ENCODE data around the gene ITGB2. TPM values are rescaled to one million over a fixed set of nuclear protein-coding genes. Genes with fewer than 3 reads are reported as not detected.
A peak's percentile ranks its signal among the peaks of the same experiment; 100 is the strongest.

The ITGB2 gene
- polyA plus RNA-seq, 2 donors: 7.3 to 10.0 TPM

DNA sequence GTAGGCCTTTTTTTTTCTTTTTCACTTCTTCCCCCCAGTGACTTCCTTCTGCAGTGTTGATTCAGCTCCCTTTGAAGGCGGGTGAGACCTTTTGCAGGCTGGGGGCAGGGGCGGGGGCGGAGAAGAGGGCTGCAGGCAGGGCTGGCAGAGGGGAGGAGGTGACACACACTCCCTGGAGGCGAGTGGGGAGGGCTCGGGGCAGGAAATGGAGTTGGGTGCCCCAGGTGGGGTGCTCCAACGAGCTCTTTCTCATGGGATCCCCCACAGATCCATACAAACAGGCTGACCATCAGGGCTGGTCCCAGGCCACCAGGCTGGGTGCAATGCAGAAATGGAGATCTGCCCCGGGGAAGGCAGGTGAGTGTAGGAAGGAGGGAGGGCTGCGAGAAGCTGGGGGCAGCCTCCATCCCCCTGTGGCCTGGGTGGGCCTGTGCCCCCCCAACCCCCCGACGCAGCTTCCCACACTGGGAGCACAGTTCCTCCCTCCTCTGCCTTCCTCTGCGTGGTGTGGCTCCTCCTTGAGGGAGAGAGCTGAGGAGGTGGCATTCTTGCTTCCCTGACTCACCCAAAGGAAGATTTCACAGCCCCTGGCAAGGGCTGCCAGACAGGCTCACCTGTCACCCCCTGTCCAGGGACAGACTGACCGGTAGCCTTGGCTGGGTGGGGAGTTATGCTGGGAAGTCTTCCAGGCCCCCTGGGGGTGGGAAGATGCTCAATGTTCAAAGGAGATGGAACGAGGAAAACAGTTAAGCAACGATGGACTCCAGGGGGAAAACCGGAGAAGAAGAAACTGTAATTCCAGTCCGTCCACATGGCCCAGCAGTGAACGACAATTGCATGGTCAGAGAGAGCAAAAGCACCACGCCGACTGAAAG, 7.1 kb upstream of the ITGB2 start:
- Histone ChIP-seq H3K27ac (ENCODE audit: low read depth in 2 of 2, low read length in 1 of 2) (peak overlapping the region; percentile 18 to 53), H3K36me3 (ENCODE audit: control insufficient read depth in 2 of 2, insufficient read depth in 2 of 2, low read length in 1 of 2) (no peaks in the 10 kb centered on the region), H3K4me3 (ENCODE audit: low read depth in 1 of 2, low read length in 2 of 2) (peak overlapping the region in 1 of 2 donors; percentile 11), H3K4me1 (ENCODE audit: control insufficient read depth in 2 of 2, insufficient read depth in 2 of 2, low read length in 1 of 2) (peaks cover 9 to 12% of the 10 kb centered on the region in 2 donors), H3K27me3 (ENCODE audit: control insufficient read depth in 1 of 2, insufficient read depth in 2 of 2, low read length in 2 of 2) (peaks cover 3 to 11% of the 10 kb centered on the region in 2 donors), H3K9me3 (ENCODE audit: control insufficient read depth in 2 of 2, insufficient read depth in 1 of 2, low read depth in 1 of 2, low read length in 1 of 2) (no peaks in the 10 kb centered on the region)
- 12 to 14% methylated on average over 18 to 19 of the region's 19 CpGs for WGBS, 2 donors

- no peaks in the 10 kb centered on the region for H3K36me3 ChIP-seq (ENCODE audit: control insufficient read depth in 2 of 2, insufficient read depth in 2 of 2, low read length in 1 of 2)
- H3K9me3 ChIP-seq (ENCODE audit: control insufficient read depth in 2 of 2, insufficient read depth in 1 of 2, low read depth in 1 of 2, low read length in 1 of 2): no peaks in the 10 kb centered on the region
- peaks cover 3 to 11% of the 10 kb centered on the region in 2 donors for H3K27me3 ChIP-seq (ENCODE audit: control insufficient read depth in 1 of 2, insufficient read depth in 2 of 2, low read length in 2 of 2)
- H3K4me3 ChIP-seq (ENCODE audit: low read depth in 1 of 2, low read length in 2 of 2): no peak overlapping the region
- WGBS, 2 donors: 13 to 16% methylated on average over 4 of the region's 4 CpGs
- peaks cover 8 to 12% of the 10 kb centered on the region in 2 donors for H3K4me1 ChIP-seq (ENCODE audit: control insufficient read depth in 2 of 2, insufficient read depth in 2 of 2, low read length in 1 of 2)
- H3K27ac ChIP-seq (ENCODE audit: low read depth in 2 of 2, low read length in 1 of 2): peak overlapping the region in 1 of 2 donors; percentile 4
These were observed 6.5 kb upstream of the ITGB2 start for GRCh38 chr21:44927259-44927586.

DNA sequence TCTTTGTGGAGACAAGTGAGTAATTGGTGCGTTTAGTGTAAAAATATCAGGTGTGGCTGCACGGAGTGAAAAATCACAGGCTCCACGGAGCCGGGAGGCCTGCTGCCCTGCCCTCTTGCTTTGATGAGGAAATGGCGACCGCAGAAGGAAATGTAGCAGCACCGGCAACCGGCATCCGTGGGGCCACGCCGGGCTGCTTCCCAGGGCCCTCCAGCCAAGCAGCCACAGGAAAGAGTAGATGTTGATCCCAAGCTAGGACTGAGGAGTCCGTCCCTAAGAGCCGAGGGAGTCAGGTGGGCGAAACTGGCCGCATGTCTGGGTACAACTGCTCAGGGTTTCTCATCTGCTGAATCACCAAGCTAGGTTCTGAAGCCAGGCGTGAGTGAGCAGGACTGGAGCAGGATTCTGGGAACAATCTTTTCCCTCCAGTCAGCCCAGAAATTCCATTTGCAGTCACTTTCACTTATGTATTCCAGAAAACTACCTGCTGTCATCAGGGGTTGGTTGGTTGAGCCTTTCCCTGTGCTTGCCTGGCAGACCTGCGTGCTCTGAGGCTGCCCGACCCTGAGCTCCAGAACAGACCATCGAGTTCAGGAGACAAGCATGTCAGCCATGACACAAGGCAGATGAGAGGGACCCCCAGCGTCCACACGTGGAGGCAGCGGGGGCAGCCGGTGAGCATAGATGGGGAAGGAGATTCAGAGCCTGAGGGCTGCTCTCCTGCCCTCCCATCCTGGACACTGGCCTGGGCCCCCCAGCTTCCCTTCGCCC, 5.8 kb upstream of the ITGB2 start:
- WGBS, 2 donors: 56 to 63% methylated on average over 24 of the region's 24 CpGs
- Histone ChIP-seq H3K4me1 (ENCODE audit: control insufficient read depth in 2 of 2, insufficient read depth in 2 of 2, low read length in 1 of 2) (peaks cover 2 to 10% of the 10 kb centered on the region in 2 donors), H3K4me3 (ENCODE audit: low read depth in 1 of 2, low read length in 2 of 2) (no peak overlapping the region), H3K27me3 (ENCODE audit: control insufficient read depth in 1 of 2, insufficient read depth in 2 of 2, low read length in 2 of 2) (peaks cover 3 to 5% of the 10 kb centered on the region in 2 donors), H3K9me3 (ENCODE audit: control insufficient read depth in 2 of 2, insufficient read depth in 1 of 2, low read depth in 1 of 2, low read length in 1 of 2) (no peaks in the 10 kb centered on the region), H3K36me3 (ENCODE audit: control insufficient read depth in 2 of 2, insufficient read depth in 2 of 2, low read length in 1 of 2) (no peaks in the 10 kb centered on the region), H3K27ac (ENCODE audit: low read depth in 2 of 2, low read length in 1 of 2) (peak overlapping the region in 1 of 2 donors; percentile 19)

GRCh38 chr21:44925378-44925755, 4.7 kb upstream of the ITGB2 start:
- H3K27ac ChIP-seq (ENCODE audit: low read depth in 2 of 2, low read length in 1 of 2): no peak overlapping the region
- no peaks in the 10 kb centered on the region for H3K36me3 ChIP-seq (ENCODE audit: control insufficient read depth in 2 of 2, insufficient read depth in 2 of 2, low read length in 1 of 2)
- 64 to 66% methylated on average over 1 of the region's 1 CpG for WGBS, 2 donors
- H3K27me3 ChIP-seq (ENCODE audit: control insufficient read depth in 1 of 2, insufficient read depth in 2 of 2, low read length in 2 of 2): peaks cover 0 to 2% of the 10 kb centered on the region in 2 donors
- peaks cover 2 to 10% of the 10 kb centered on the region in 2 donors for H3K4me1 ChIP-seq (ENCODE audit: control insufficient read depth in 2 of 2, insufficient read depth in 2 of 2, low read length in 1 of 2)
- H3K4me3 ChIP-seq (ENCODE audit: low read depth in 1 of 2, low read length in 2 of 2): no peak overlapping the region
- H3K9me3 ChIP-seq (ENCODE audit: control insufficient read depth in 2 of 2, insufficient read depth in 1 of 2, low read depth in 1 of 2, low read length in 1 of 2): no peaks in the 10 kb centered on the region

- Histone ChIP-seq H3K4me1 (ENCODE audit: control insufficient read depth in 2 of 2, insufficient read depth in 2 of 2, low read length in 1 of 2) (peaks cover 2 to 10% of the 10 kb centered on the region in 2 donors), H3K9me3 (ENCODE audit: control insufficient read depth in 2 of 2, insufficient read depth in 1 of 2, low read depth in 1 of 2, low read length in 1 of 2) (no peaks in the 10 kb centered on the region), H3K27ac (ENCODE audit: low read depth in 2 of 2, low read length in 1 of 2) (no peak overlapping the region), H3K4me3 (ENCODE audit: low read depth in 1 of 2, low read length in 2 of 2) (no peak overlapping the region), H3K27me3 (ENCODE audit: control insufficient read depth in 1 of 2, insufficient read depth in 2 of 2, low read length in 2 of 2) (peaks cover 0 to 2% of the 10 kb centered on the region in 2 donors), H3K36me3 (ENCODE audit: control insufficient read depth in 2 of 2, insufficient read depth in 2 of 2, low read length in 1 of 2) (no peaks in the 10 kb centered on the region)
- 62 to 71% methylated on average over 10 of the region's 10 CpGs for WGBS, 2 donors
These were observed 4.1 kb upstream of the ITGB2 start for GRCh38 chr21:44924606-44925377.

GRCh38 chr21:44923480-44924084, 2.9 kb upstream of the ITGB2 start:
- Histone ChIP-seq H3K27ac (ENCODE audit: low read depth in 2 of 2, low read length in 1 of 2) (no peak overlapping the region), H3K27me3 (ENCODE audit: control insufficient read depth in 1 of 2, insufficient read depth in 2 of 2, low read length in 2 of 2) (peaks cover 0 to 2% of the 10 kb centered on the region in 2 donors), H3K4me3 (ENCODE audit: low read depth in 1 of 2, low read length in 2 of 2) (no peak overlapping the region), H3K36me3 (ENCODE audit: control insufficient read depth in 2 of 2, insufficient read depth in 2 of 2, low read length in 1 of 2) (no peaks in the 10 kb centered on the region), H3K4me1 (ENCODE audit: control insufficient read depth in 2 of 2, insufficient read depth in 2 of 2, low read length in 1 of 2) (peaks cover 2 to 10% of the 10 kb centered on the region in 2 donors), H3K9me3 (ENCODE audit: control insufficient read depth in 2 of 2, insufficient read depth in 1 of 2, low read depth in 1 of 2, low read length in 1 of 2) (no peaks in the 10 kb centered on the region)
- 82 to 84% methylated on average over 10 of the region's 10 CpGs for WGBS, 2 donors

- Histone ChIP-seq H3K9me3 (ENCODE audit: control insufficient read depth in 2 of 2, insufficient read depth in 1 of 2, low read depth in 1 of 2, low read length in 1 of 2) (no peaks in the 10 kb centered on the region), H3K4me1 (ENCODE audit: control insufficient read depth in 2 of 2, insufficient read depth in 2 of 2, low read length in 1 of 2) (peaks cover 0 to 2% of the 10 kb centered on the region in 2 donors), H3K27me3 (ENCODE audit: control insufficient read depth in 1 of 2, insufficient read depth in 2 of 2, low read length in 2 of 2) (no peaks in the 10 kb centered on the region), H3K4me3 (ENCODE audit: low read depth in 1 of 2, low read length in 2 of 2) (no peak overlapping the region), H3K27ac (ENCODE audit: low read depth in 2 of 2, low read length in 1 of 2) (no peak overlapping the region), H3K36me3 (ENCODE audit: control insufficient read depth in 2 of 2, insufficient read depth in 2 of 2, low read length in 1 of 2) (no peaks in the 10 kb centered on the region)
- 74 to 81% methylated on average over 5 of the region's 5 CpGs for WGBS, 2 donors
These were observed 1.2 kb upstream of the ITGB2 start for GRCh38 chr21:44921928-44922327.

DNA sequence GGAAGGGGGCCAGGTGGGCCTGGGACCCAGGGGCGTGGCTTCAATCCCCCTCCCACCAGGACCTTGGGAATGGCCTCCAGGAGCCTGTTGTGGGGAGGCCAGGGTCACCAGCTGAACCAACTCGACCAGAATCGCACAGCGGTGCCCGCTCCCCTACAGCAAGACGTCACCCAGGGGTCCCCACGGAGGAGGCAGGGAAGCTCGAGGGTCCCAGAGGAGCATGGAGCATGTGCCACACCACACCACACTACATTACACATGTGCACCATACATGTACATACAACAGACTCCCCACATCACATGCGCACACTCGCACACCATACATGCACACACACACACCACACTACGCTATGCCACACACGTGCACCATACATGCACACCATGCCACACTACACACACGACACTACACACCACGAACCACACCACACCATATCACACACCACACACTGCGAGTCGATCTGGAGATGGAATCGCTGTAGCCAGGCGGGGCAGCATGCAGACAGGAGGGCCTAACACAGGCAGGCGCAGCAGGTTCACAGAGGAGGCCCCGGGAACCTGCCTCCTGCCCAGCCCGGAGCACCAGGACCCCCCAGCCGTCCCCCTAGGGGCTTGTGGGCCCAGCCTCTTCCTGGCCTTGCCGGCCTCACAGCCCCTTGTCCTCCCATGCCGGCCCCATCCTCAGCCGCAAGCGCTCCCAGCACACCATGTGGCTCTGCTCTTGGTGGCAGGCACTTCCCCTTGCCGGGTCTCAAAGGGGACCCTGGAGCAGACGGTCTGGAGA, 596 bp downstream of the ITGB2 start:
- no peaks in the 10 kb centered on the region for H3K27me3 ChIP-seq (ENCODE audit: control insufficient read depth in 1 of 2, insufficient read depth in 2 of 2, low read length in 2 of 2)
- no peaks in the 10 kb centered on the region for H3K36me3 ChIP-seq (ENCODE audit: control insufficient read depth in 2 of 2, insufficient read depth in 2 of 2, low read length in 1 of 2)
- WGBS, 2 donors: 59 to 65% methylated on average over 28 of the region's 28 CpGs
- H3K27ac ChIP-seq (ENCODE audit: low read depth in 2 of 2, low read length in 1 of 2): peak overlapping the region in 1 of 2 donors; percentile 14
- H3K4me1 ChIP-seq (ENCODE audit: control insufficient read depth in 2 of 2, insufficient read depth in 2 of 2, low read length in 1 of 2): peaks cover 0 to 2% of the 10 kb centered on the region in 2 donors
- peak overlapping the region; percentile 20 to 46 for H3K4me3 ChIP-seq (ENCODE audit: low read depth in 1 of 2, low read length in 2 of 2)
- H3K9me3 ChIP-seq (ENCODE audit: control insufficient read depth in 2 of 2, insufficient read depth in 1 of 2, low read depth in 1 of 2, low read length in 1 of 2): no peaks in the 10 kb centered on the region

Data from esophagus (tissue), 2 donors.